ENCODE results near the gene WIPF2. TPM values are rescaled to one million over a fixed set of nuclear protein-coding genes. Genes with fewer than 3 reads are reported as not detected.

WIPF2 gene
- polyA plus RNA-seq, 1 donor (not counting 4 experiments of a cell fraction or from before 2014, with no cell fraction given): 8.5 TPM

GRCh38 chr17:40307001-40307730, 88.1 kb downstream of the WIPF2 start:
- no peak overlapping the region for H2AFZ ChIP-seq (ENCODE audit: control insufficient read depth, low read length)
- H3K27me3 ChIP-seq (ENCODE audit: control insufficient read depth, extremely low read depth, insufficient read depth, low read length): no peaks in the 10 kb centered on the region
- H3K4me1 ChIP-seq (ENCODE audit: control insufficient read depth, extremely low read depth, insufficient read depth, low read length): peaks cover 68% of the 10 kb centered on the region
- no peaks in the 10 kb centered on the region for H3K79me2 ChIP-seq (ENCODE audit: control insufficient read depth, insufficient read depth, low read length)
- H4K20me1 ChIP-seq (ENCODE audit: control insufficient read depth, extremely low read depth, insufficient read depth, low read length): no peaks in the 10 kb centered on the region
- dilution Hi-C loops (cut with MboI; ENCODE audit: extremely low pct_ligation_motif_present, low sequenced_read_pairs): no loop called here
- no peak overlapping the region for H3K4me2 ChIP-seq (ENCODE audit: control insufficient read depth, extremely low read depth, insufficient read depth, low read depth, low read length)
- no peak overlapping the region for H3K9ac ChIP-seq (ENCODE audit: control insufficient read depth, extremely low read depth, insufficient read depth, low read length)
- FAIRE-seq: no peak
- H3K36me3 ChIP-seq (ENCODE audit: control insufficient read depth in 2 of 2, extremely low read depth in 1 of 2, insufficient read depth in 2 of 2, low read length in 2 of 2): peaks cover 0 to 15% of the 10 kb centered on the region in 2 experiments
- DNase-seq (ENCODE audit: low read depth, low spot score): no peak
- H3K9me1 ChIP-seq (ENCODE audit: control insufficient read depth, extremely low read depth, insufficient read depth, low read length): no peaks in the 10 kb centered on the region
- no peak overlapping the region for H3K27ac ChIP-seq (ENCODE audit: control insufficient read depth, insufficient read depth, low read length)
- TF ChIP-seq CTCF (optimal IDR thresholded peaks at IDR 0.05 in 1 of 3, IDR thresholded peaks at IDR 0.05 in 1 of 3, conservative IDR thresholded peaks at IDR 0.05 in 1 of 3; ENCODE audit: extremely low read depth in 1 of 3, insufficient read depth in 2 of 3, low read length in 3 of 3): no peak
- no peak for TF ChIP-seq EZH2 (IDR thresholded peaks at IDR 0.05; ENCODE audit: low read length)
- no peaks in the 10 kb centered on the region for H3K9me3 ChIP-seq (ENCODE audit: control insufficient read depth, low read depth, low read length)
- H3K4me3 ChIP-seq (ENCODE audit: control insufficient read depth in 2 of 3, extremely low read depth in 1 of 3, insufficient read depth in 2 of 3, low read depth in 1 of 3, low read length in 3 of 3): no peak overlapping the region

- FAIRE-seq (no peak), DNase-seq (ENCODE audit: low read depth, low spot score) (no peak)
- TF ChIP-seq EZH2 (IDR thresholded peaks at IDR 0.05; ENCODE audit: low read length): no peak
- TF ChIP-seq CTCF (optimal IDR thresholded peaks at IDR 0.05 in 1 of 3, IDR thresholded peaks at IDR 0.05 in 1 of 3, conservative IDR thresholded peaks at IDR 0.05 in 1 of 3; ENCODE audit: extremely low read depth in 1 of 3, insufficient read depth in 2 of 3, low read length in 3 of 3): no peak
- no peaks in the 10 kb centered on the region for H3K79me2 ChIP-seq (ENCODE audit: control insufficient read depth, insufficient read depth, low read length)
- H3K4me2 ChIP-seq (ENCODE audit: control insufficient read depth, extremely low read depth, insufficient read depth, low read depth, low read length): no peak overlapping the region
- dilution Hi-C loops (cut with MboI; ENCODE audit: extremely low pct_ligation_motif_present, low sequenced_read_pairs): no loop called here
- no peak overlapping the region for H3K27ac ChIP-seq (ENCODE audit: control insufficient read depth, insufficient read depth, low read length)
- no peaks in the 10 kb centered on the region for H3K9me3 ChIP-seq (ENCODE audit: control insufficient read depth, low read depth, low read length)
- H3K9me1 ChIP-seq (ENCODE audit: control insufficient read depth, extremely low read depth, insufficient read depth, low read length): no peaks in the 10 kb centered on the region
- H4K20me1 ChIP-seq (ENCODE audit: control insufficient read depth, extremely low read depth, insufficient read depth, low read length): no peaks in the 10 kb centered on the region
- H3K27me3 ChIP-seq (ENCODE audit: control insufficient read depth, extremely low read depth, insufficient read depth, low read length): no peaks in the 10 kb centered on the region
- no peak overlapping the region for H3K9ac ChIP-seq (ENCODE audit: control insufficient read depth, extremely low read depth, insufficient read depth, low read length)
- H2AFZ ChIP-seq (ENCODE audit: control insufficient read depth, low read length): no peak overlapping the region
- peaks cover 0 to 15% of the 10 kb centered on the region in 2 experiments for H3K36me3 ChIP-seq (ENCODE audit: control insufficient read depth in 2 of 2, extremely low read depth in 1 of 2, insufficient read depth in 2 of 2, low read length in 2 of 2)
- H3K4me1 ChIP-seq (ENCODE audit: control insufficient read depth, extremely low read depth, insufficient read depth, low read length): peaks cover 74% of the 10 kb centered on the region
- H3K4me3 ChIP-seq (ENCODE audit: control insufficient read depth in 2 of 3, extremely low read depth in 1 of 3, insufficient read depth in 2 of 3, low read depth in 1 of 3, low read length in 3 of 3): no peak overlapping the region
Measured at GRCh38 chr17:40307740-40308239, 88.7 kb downstream of the WIPF2 start.

All from keratinocyte (primary cell).